Stimulated activated CD4-positive, alpha-beta T cell treated with anti-CD3 and anti-CD28 coated beads, Interleukin-2, amount 100 ng/mL, for 48 hours (primary cell): Measurements from ENCODE around the gene CRYL1.

Experiments
- DNase-seq, 2 donors: peaks; one replicate each; pipeline ENCODE4 v3.0.0-alpha.2; 2020

The CRYL1 gene

DNA sequence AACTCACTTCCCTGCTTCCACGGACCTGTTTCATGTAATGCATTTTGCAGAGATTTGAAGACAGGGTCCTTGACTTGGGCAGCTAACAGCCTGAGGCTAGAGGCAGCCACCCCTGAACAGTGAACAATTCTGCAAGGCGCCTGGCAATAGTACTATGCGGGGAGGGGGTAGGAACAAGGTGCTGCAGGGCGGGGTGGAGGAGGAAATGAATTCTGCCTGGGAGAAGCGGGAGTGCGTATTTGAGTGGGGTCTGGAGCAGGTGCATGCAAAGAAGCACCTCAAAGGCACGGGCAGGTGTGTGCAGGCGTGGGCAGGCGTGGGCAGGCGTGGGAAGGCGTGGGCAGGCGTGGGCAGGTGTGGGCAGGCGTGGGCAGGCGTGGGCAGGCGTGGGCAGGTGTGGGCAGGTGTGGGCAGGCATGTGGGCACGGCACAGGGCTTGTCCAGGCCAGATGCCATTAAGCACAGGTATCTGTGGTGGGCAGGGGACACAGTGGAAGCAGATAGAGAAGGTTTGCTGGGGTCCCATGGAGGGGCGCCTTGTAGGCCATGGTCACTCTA is 163.1 kb downstream of the CRYL1 start:
- no peak for DNase-seq

DNA sequence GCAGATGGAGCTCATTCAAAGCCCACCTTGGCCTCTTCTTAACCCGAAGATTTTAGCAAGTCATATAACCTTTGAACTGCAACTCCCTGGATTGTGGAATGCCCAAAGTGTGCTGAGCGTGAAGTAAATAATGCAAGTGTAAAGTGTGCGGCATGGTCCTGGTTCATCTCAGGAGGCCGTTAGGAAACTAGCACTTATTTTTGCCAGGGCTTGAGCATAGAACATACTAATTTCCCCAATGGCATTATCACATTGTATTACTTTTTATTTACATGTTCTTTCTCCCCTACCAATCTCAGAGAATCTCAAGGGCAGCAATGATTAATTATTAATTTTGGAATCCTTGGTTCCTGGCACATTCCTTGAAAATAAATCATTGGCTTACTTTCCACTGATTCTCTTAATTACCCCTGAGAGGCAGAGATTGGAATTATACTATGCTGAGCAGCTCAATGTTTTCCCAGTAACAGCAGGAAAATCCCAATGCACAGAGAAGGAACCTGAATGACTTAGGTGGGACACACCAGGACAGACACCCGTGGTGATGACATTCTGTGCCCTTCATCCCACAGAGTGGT is 164.7 kb downstream of the CRYL1 start:
- no peak for DNase-seq

GRCh38 chr13:20360041-20360491 is 165.6 kb downstream of the CRYL1 start:
- DNase-seq = no peak

DNA sequence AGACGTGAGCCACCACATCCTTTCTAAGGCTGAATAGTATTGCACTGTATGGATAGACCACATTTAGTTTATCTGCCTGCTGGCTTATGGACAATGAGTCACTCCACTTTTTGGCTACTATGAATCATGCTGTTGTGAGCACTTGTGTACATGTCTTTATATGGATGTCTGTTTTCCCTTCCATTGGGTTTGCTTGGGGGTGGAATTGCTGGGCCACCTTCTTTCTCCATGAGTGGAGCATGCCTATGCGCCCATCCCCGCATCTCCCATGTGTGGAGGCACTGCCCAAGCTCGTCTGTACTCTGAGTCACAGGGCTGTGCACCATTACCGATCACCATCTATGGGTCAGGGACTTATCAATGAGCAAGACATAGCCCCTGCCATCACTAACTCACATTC is 166.3 kb downstream of the CRYL1 start:
- no peak for DNase-seq

DNA sequence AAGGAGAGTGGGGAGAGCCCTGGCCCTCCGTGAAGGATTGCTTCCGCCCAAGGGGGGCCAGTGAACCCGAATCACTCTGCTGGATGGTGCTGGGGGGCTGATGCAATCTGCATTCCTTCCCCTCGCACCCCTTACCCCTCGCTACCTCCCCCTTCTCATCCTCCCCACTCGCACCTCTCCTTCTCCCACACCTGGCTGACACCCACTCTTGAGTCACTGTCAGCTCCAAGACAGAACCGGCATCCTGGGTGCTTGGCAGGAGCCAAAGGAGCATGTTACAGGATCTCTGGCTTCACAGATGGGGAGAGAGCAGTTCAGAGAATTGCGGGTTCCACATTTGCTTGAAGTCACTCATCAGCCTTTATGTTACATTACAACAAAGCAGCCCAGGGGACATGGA is 167.6 kb downstream of the CRYL1 start:
- DNase-seq = no peak

DNA sequence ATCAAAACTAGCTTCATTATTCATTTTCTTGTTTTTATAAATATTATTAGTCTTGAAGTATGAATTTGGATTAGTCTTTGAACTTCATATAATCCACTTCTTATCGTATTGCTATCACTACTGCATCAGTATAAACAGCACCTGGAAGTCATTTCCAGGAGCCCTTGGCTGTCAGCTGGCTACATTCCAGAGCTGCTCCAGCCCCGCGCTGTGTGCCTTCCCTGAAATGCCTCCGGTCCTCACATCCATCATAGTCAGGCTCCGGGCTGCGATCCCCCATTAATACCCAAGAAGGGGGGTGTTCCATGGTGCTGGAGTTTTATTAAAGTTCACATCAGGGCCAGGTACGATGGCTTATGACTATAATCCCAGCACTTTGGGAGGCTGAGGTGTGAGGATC is 169.2 kb downstream of the CRYL1 start:
- DNase-seq = no peak

- no peak for DNase-seq
Measured at GRCh38 chr13:20354722-20355121, 170.9 kb downstream of the CRYL1 start.

DNA sequence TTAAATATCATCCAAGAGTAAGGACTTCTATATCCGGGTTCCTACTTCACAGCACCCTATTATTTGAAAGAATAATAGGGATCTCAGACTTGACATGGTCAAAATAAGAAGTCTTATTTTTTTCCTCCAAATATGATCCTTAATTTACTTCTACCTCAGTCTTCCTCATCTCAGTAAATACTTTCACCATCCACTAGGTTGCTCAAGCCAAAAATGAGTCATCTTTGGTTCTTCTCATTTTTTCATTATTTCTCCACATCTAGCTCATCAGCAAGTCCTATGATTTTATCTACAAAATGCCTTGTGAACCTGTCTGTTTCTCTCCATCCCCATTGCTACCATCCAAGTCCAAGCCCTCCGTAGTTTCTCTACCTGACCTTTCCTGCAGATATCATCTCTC is 171.7 kb downstream of the CRYL1 start:
- DNase-seq = no peak
